Measurements from ENCODE around the gene SYNDIG1L. TPM values are rescaled to one million over a fixed set of nuclear protein-coding genes. Genes with fewer than 3 reads are reported as not detected.

Gene SYNDIG1L
- total RNA-seq, 3 donors from 2014 or later: 0.14 to 0.22 TPM; not detected in 1

DNA sequence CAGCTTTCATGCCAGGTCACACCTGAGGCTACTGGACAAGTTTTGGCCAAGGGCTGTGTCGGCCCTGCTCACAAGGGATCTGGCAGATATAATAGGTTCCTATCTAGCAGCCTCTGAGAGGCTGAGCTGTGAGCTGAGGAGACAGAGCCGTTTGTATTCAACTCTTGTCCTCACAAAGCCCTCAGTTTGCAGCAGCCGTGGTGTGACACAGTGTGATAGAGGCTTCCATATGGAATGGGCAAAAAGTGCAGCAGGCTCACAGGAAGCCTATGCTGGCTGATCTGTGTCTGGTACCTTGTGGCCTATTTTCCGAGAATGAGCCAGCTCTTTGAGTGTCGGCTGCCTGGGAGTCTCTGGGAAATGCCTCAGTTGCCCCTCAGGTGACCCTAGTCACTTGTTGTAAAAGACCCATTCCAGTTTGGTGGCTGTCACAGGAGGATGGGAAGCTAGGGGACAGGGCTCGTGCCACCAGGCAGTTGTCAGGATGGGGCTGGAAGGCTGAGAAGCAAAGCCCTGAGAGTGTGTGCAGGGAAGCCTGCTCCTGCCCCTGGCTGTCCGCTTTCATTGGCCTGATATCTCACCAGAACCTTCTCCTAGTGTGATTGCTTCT lies 61.6 kb downstream of the SYNDIG1L start:
- ATAC-seq: no peak
- DNase-seq: no peak
- Histone ChIP-seq H3K36me3 (ENCODE audit: low read depth) (no peaks in the 10 kb centered on the region), H3K9me3 (no peaks in the 10 kb centered on the region), H3K4me3 (no peak overlapping the region), H3K4me1 (ENCODE audit: low read depth) (no peaks in the 10 kb centered on the region)
- TF ChIP-seq, protein P1, sequence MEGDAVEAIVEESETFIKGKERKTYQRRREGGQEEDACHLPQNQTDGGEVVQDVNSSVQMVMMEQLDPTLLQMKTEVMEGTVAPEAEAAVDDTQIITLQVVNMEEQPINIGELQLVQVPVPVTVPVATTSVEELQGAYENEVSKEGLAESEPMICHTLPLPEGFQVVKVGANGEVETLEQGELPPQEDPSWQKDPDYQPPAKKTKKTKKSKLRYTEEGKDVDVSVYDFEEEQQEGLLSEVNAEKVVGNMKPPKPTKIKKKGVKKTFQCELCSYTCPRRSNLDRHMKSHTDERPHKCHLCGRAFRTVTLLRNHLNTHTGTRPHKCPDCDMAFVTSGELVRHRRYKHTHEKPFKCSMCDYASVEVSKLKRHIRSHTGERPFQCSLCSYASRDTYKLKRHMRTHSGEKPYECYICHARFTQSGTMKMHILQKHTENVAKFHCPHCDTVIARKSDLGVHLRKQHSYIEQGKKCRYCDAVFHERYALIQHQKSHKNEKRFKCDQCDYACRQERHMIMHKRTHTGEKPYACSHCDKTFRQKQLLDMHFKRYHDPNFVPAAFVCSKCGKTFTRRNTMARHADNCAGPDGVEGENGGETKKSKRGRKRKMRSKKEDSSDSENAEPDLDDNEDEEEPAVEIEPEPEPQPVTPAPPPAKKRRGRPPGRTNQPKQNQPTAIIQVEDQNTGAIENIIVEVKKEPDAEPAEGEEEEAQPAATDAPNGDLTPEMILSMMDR (IDR thresholded peaks at IDR 0.05): no peak
- intact Hi-C loops (cut with DNase I, micrococcal nuclease): loop anchor here (5.0 to 10.0 kb wide), 2 partner anchors 110 to 248 kb away; partner anchors contain the start of gene LTBP2 (in 1 of the 2)

DNA sequence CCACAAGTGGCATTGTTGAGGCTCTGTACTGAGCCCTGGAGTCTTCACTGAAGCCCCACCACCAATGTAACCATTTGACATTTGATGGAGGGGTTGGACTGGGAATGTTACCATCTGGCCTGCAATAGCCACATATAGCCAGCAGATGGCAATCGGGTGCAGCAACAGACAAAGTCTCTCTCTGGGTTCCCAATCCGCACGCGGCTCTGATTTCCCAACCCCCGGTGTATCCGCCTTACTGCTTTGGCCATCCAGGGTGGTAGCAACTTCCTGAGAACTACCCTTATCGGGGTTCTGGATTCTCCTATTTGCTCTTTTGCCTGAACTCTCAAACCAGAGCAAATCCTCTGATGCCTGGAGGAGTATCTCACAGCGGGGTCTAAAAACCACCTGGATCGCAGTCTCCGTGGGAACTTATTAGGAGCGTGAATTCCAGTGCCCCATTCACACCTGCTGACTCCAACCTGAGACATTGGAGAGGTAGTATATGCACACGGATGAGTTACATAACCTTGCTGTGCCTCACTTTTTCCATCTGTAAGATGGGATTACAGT lies 63.6 kb downstream of the SYNDIG1L start:
- intact Hi-C loops (cut with DNase I, micrococcal nuclease): loop anchor here (5.0 to 10.0 kb wide), 2 partner anchors 112 to 250 kb away; partner anchors contain the start of gene LTBP2 (in 1 of the 2)
- ATAC-seq (peak; percentile 90), DNase-seq (peak; percentile 66 to 83 (median 72))
- TF ChIP-seq, protein P1 (IDR thresholded peaks at IDR 0.05): peak; percentile 95
- no peaks in the 10 kb centered on the region for H3K36me3 ChIP-seq (ENCODE audit: low read depth)
- no peaks in the 10 kb centered on the region for H3K4me1 ChIP-seq (ENCODE audit: low read depth)
- H3K4me3 ChIP-seq: no peak overlapping the region
- H3K9me3 ChIP-seq: no peaks in the 10 kb centered on the region

DNA sequence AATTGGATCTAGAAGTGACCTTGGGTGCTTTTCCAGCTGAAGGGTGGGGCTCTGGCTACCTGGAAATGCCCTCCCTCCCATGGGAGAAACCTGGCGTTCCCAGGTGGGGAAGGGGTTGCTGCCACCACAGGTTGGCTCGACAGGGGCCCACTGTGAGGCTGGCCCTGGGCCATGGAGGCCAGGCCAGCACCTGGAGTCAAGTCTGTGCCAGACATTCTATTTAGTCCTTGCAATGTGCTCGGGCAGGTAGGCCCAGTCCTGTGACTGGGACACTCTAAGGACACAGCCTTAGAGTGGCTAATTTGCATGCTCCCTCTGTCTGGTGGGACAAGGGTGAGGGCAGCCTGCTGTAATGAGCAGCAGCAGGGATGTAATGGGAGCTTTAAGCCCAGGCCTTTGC lies 65.8 kb downstream of the SYNDIG1L start:
- no peak for ATAC-seq
- Histone ChIP-seq H3K4me1 (ENCODE audit: low read depth) (no peaks in the 10 kb centered on the region), H3K9me3 (no peaks in the 10 kb centered on the region), H3K36me3 (ENCODE audit: low read depth) (no peaks in the 10 kb centered on the region), H3K4me3 (no peak overlapping the region)
- no peak for DNase-seq
- TF ChIP-seq, protein P1 (IDR thresholded peaks at IDR 0.05): no peak
- intact Hi-C loops (cut with DNase I, micrococcal nuclease): loop anchor here (5.0 to 10.0 kb wide), 2 partner anchors 115 to 252 kb away; partner anchors contain the start of gene LTBP2 (in 1 of the 2)

DNA sequence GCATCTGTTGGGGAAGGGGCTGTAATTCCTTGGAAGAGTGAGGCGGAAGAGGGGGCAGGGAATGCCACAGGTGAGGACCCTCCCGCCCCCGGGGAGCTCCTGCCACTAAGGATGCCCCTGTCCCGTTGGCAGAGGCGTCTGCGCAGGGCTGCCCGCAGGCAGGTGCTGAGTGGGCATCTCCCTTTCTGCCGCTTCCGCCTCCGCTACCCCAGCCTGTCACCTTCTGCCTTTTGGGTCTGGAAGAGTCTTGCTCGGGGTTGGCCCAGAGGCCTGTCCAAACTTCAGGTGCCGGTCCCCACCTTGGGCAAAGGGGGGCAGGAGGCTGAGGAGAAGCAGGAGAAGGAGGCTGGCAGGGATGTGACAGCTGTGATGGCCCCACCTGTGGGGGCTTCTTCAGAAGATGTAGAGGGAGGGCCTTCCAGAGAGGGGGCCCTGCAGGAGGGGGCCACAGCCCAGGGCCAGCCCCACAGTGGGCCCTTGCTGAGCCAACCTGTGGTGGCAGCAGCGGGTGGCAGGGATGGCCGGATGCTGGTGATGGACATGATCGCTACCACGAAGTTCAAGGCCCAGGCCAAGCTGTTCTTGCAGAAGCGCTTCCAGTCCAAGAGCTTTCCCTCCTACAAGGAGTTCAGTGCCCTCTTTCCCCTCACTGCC lies 67.7 kb downstream of the SYNDIG1L start:
- Histone ChIP-seq H3K4me3 (no peak overlapping the region), H3K4me1 (ENCODE audit: low read depth) (no peaks in the 10 kb centered on the region), H3K9me3 (no peaks in the 10 kb centered on the region), H3K36me3 (ENCODE audit: low read depth) (no peaks in the 10 kb centered on the region)
- no peak for DNase-seq
- TF ChIP-seq, protein P1 (IDR thresholded peaks at IDR 0.05): no peak
- intact Hi-C loops (cut with DNase I, micrococcal nuclease): no loop called here
- ATAC-seq: no peak

DNA sequence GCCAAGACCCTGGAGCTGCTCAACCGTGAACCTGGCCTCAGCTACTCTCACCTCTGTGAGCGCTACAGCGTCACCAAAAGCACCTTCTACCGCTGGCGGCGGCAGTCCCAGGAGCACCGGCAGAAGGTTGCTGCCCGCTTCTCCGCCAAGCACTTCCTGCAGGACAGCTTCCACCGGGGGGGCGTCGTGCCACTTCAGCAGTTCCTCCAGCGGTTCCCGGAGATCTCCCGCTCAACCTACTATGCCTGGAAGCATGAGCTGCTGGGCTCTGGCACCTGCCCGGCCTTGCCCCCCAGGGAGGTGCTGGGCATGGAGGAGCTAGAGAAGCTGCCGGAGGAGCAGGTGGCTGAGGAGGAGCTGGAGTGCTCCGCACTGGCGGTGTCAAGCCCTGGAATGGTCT lies 68.4 kb downstream of the SYNDIG1L start:
- DNase-seq (no peak), ATAC-seq (no peak)
- TF ChIP-seq, protein P1 (IDR thresholded peaks at IDR 0.05): no peak
- intact Hi-C loops (cut with DNase I, micrococcal nuclease): no loop called here
- Histone ChIP-seq H3K36me3 (ENCODE audit: low read depth) (no peaks in the 10 kb centered on the region), H3K4me3 (no peak overlapping the region), H3K9me3 (no peaks in the 10 kb centered on the region), H3K4me1 (ENCODE audit: low read depth) (no peaks in the 10 kb centered on the region)
